Cardiac muscle cell (in vitro differentiated cells and primary cell): ENCODE data around the gene PGLYRP4. TPM values are rescaled to one million over a fixed set of nuclear protein-coding genes. Genes with fewer than 3 reads are reported as not detected.
A peak's percentile ranks its signal among the peaks of the same experiment; 100 is the strongest.

Experiments used
- DNase-seq, 2 donors: peaks; one replicate each; pipeline versions ENCODE4 v3.0.0 to v3.0.0-alpha.2; 2010 to 2017; ENCODE audit warnings: low read depth in 1 of 2, low spot score in 1 of 2
- H3K27ac ChIP-seq: fragments of 200-600 bp; sonication (generic); 2 replicates; pipeline ENCODE4 v1.5.1; 2016
- H3K27me3 ChIP-seq: fragments of 200-600 bp; sonication (generic); 2 replicates; pipeline ENCODE4 v1.6.0; 2016; ENCODE audit warnings: control low read depth
- H3K36me3 ChIP-seq: fragments of 200-600 bp; sonication (generic); 2 replicates; pipeline ENCODE4 v1.5.1; 2016; ENCODE audit warnings: control low read depth
- H3K4me1 ChIP-seq: fragments of 200-600 bp; sonication (generic); 2 replicates; pipeline ENCODE4 v1.8.1; 2017; ENCODE audit warnings: low read depth, mild to moderate bottlenecking, mixed run types
- H3K4me3 ChIP-seq: fragments of 200-600 bp; sonication (generic); 2 replicates; pipeline ENCODE4 v1.5.1; 2016; ENCODE audit warnings: mild to moderate bottlenecking
- H3K9me3 ChIP-seq: fragments of 200-600 bp; sonication (generic); 2 replicates; pipeline ENCODE4 v1.5.1; 2017; ENCODE audit warnings: low read depth, mild to moderate bottlenecking, control low read depth
- CTCF ChIP-seq: IDR thresholded peaks from 2 replicates; pipeline ENCODE4 v1.5.1; 2012; ENCODE audit warnings: low read depth, mild to moderate bottlenecking, low read length
- polyA plus RNA-seq: library from polyadenylated mRNA; unstranded; fragments of >200 nt; fragmentation: Nextera tagmentation; extraction: Ambion mirVana; gene quantifications from 2 replicates; pipeline ENCODE4 v1.2.1, GENCODE V29; 2016
- total RNA-seq: library from RNA; depleted of rRNA; stranded (reverse); fragments of >200 nt; gene quantifications from 2 replicates; pipeline ENCODE4 v1.2.3, GENCODE V29; 2016

Gene PGLYRP4
- total and polyA plus RNA-seq, 2 experiments from 2014 or later, result 0.33 TPM; not detected in 1

GRCh38 chr1:153343811-153344717, 4.6 kb downstream of the PGLYRP4 start:
- H3K9me3 ChIP-seq, result no peaks in the 10 kb centered on the region
- DNase-seq, result peak in 1 of 2 donors; percentile 16
- H3K27ac ChIP-seq, result peak overlapping the region; percentile 74
- peaks cover 43% of the 10 kb centered on the region for H3K4me1 ChIP-seq
- no peaks in the 10 kb centered on the region for H3K36me3 ChIP-seq
- H3K4me3 ChIP-seq, result no peak overlapping the region
- TF ChIP-seq CTCF, result no peak
- H3K27me3 ChIP-seq, result no peaks in the 10 kb centered on the region

- no peak for DNase-seq
- H3K4me1 ChIP-seq, result peaks cover 52% of the 10 kb centered on the region
- H3K9me3 ChIP-seq, result no peaks in the 10 kb centered on the region
- TF ChIP-seq CTCF, result no peak
- no peaks in the 10 kb centered on the region for H3K36me3 ChIP-seq
- H3K4me3 ChIP-seq, result no peak overlapping the region
- H3K27ac ChIP-seq, result peak overlapping the region; percentile 74
- H3K27me3 ChIP-seq, result no peaks in the 10 kb centered on the region
Observed at GRCh38 chr1:153343040-153343681, 5.5 kb downstream of the PGLYRP4 start.

GRCh38 chr1:153342178-153342577, 6.5 kb downstream of the PGLYRP4 start:
- peak overlapping the region; percentile 74 for H3K27ac ChIP-seq
- H3K27me3 ChIP-seq, result no peaks in the 10 kb centered on the region
- no peaks in the 10 kb centered on the region for H3K36me3 ChIP-seq
- H3K9me3 ChIP-seq, result no peaks in the 10 kb centered on the region
- peaks cover 58% of the 10 kb centered on the region for H3K4me1 ChIP-seq
- no peak for DNase-seq
- H3K4me3 ChIP-seq, result no peak overlapping the region
- no peak for TF ChIP-seq CTCF

DNA sequence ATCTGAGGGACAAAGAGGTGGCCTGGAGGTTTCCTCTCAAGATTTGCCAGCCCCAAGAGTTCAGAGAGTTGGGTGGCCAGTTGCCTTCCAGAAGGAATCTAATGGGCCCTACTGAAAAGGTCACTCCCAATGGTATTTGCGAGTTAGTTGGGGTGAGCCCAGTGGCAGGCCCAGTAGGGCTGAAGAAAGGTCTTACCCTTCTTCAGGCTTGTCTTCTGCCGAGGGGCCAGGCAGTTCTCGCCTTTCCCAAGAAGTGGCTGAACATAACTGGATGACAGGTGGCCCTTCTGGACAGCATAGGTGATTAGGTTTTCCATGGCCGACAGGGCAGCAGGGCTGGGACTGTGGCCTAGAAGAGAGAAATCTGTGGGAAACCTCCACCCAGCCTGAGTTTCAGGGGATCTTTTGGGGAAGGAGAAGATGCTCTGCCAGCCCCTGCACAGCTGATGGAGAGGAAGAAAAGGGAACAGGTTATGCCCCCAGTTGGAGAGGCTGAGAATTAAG, 7.2 kb downstream of the PGLYRP4 start:
- peak overlapping the region; percentile 25 for H3K27ac ChIP-seq
- no peak overlapping the region for H3K4me3 ChIP-seq
- H3K36me3 ChIP-seq, result no peaks in the 10 kb centered on the region
- no peaks in the 10 kb centered on the region for H3K9me3 ChIP-seq
- no peak for TF ChIP-seq CTCF
- no peak for DNase-seq
- H3K27me3 ChIP-seq, result no peaks in the 10 kb centered on the region
- H3K4me1 ChIP-seq, result peaks cover 58% of the 10 kb centered on the region

- no peak for DNase-seq
- H3K4me1 ChIP-seq, result peaks cover 58% of the 10 kb centered on the region
- no peak for TF ChIP-seq CTCF
Observed at GRCh38 chr1:153340356-153340755, 8.3 kb downstream of the PGLYRP4 start.

More at GRCh38 chr1:153340356-153340755, 8.3 kb downstream of the PGLYRP4 start:
- Histone ChIP-seq H3K9me3 (no peaks in the 10 kb centered on the region), H3K4me3 (no peak overlapping the region), H3K27ac (no peak overlapping the region), H3K36me3 (no peaks in the 10 kb centered on the region), H3K27me3 (no peaks in the 10 kb centered on the region)
